Stimulated activated CD4-positive, alpha-beta T cell treated with anti-CD3 and anti-CD28 coated beads, Interleukin-2, amount 100 ng/mL, for 4 hours (primary cell): ENCODE measurements around the gene CSTB.

Experiments used
- DNase-seq: peaks from one replicate; pipeline ENCODE4 v3.0.0-alpha.2; 2020; ENCODE audit warnings: low read depth

Gene CSTB

GRCh38 chr21:43810505-43811261 is 34.6 kb upstream of the CSTB start:
- peak; percentile 76 for DNase-seq

DNA sequence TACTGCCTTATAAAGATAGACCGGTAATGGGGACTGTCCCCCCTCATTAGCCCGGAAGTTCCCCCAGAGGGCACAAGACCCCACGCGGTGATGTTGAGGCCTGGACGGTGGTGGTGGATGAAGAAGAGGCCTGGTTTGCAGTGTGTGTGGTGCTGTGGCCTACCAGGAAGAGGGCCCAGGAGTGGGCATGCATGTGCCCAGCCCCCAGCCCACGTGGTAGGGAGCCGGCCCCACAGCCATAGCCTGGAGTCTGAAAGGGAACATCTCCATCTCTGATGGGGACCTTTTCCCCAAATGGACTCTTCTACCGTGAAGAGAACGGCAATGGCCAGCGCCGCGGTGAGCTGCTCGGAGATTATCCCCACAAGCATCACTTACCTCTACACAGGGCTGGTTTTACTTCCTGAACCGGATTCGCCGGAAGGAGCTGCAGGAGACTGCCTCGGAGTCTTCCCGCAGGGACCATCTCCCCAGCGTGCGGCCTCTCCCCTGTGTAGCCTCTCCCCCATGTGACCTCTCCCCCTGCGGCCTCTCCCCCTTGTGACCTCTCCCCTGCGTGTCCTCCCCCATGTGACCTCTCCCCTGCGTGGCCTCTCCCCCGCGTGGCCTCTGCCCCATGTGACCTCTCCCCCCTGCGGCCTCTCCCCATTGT is 33.9 kb upstream of the CSTB start:
- no peak for DNase-seq

DNA sequence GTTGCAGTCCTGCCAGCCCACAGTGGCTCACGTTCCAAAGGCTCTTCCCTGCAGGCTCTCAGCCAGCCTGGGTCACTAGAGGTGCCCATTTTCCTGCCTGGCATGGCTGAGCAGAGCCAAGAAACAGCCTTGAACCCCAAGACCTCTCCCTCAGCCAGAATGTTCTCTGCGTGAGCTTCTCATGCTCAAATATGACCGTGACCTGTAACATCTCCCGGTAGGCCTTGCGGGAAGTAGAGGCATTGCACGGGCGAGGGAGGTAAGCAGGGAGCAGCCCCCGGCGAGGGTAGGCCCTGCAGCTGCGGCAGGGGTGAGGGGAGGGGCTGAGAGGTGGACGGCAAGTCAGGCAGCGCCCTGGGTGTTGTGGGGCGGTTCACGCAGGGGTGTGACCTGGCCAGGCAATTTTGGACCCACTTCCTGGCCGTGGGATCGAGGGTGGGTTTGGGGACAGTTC is 33.3 kb upstream of the CSTB start:
- DNase-seq, result no peak

GRCh38 chr21:43808832-43809251 is 32.7 kb upstream of the CSTB start:
- no peak for DNase-seq

GRCh38 chr21:43808367-43808766 is 32.3 kb upstream of the CSTB start:
- DNase-seq, result no peak

- DNase-seq, result no peak
Measured at GRCh38 chr21:43806017-43806710, 30.1 kb upstream of the CSTB start.

GRCh38 chr21:43805275-43805800 is 29.2 kb upstream of the CSTB start:
- DNase-seq, result no peak

- no peak for DNase-seq
Measured at GRCh38 chr21:43803558-43804300, 27.6 kb upstream of the CSTB start.

DNA sequence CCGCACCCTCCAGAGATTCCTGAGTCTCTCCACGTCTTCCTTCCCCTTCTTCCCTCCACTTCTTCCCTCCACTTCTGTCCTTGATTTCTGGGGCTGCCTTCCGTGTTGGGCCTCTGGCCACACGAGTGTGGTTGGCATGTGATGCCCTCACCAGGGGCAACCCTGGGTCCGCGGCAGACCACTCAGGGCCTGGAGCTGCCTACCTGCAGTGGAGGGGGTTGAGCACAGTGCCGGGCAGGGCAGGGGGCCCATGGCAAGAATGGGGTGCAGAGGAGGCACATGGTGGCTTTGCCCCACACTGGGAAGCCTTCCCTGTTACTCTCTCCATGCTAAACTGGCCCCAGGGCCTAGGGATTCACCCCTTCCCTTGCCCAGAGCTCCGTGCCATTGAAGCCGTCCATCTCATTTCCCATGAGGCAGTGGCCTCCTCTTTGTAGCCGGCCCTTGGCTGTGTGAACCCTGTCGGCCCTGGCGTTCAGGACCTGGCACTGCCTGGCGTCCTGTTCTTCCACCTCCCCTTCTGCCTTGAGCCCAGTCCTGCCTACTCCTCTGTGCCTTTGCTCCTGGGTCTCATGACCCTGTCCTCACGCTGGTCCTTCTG is 26.7 kb upstream of the CSTB start:
- no peak for DNase-seq

DNA sequence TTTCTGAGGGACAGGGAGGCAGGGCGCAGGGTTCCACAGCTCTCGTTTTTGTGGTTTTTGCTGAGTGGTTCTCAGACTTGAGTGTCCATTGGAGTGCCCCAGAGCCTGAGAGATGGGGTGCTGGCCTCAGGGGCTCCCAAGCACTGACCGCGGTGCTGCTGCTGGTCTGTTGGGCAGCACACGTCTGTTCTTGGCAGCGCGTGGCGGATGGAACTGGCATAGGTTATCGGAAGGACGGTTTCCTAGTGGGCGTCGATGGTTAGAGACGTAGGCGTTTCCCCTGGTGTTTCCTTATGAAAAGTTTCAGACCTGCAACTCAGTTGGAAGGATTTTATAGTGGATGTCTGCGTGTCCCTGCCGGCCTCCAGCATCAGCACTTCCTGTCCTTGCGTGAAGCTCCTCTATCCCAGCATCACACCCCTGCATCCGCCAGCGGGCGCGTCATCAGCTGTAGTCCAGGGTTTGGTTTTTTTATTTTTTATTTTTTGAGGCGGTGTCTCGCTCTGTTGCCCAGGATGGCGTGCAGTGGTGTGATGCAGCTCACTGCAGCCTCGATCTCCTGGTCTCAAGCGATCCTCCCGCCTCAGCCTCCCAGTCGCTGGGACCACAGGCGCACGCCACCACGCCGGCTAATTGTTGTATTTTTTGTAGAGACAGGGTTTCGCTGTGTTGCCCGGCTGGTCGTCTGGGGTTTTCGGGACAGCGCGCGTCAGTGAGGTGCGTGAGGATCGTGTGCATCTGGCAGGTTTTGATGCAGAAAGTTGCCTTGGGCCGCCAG is 25.1 kb upstream of the CSTB start:
- DNase-seq, result no peak

DNA sequence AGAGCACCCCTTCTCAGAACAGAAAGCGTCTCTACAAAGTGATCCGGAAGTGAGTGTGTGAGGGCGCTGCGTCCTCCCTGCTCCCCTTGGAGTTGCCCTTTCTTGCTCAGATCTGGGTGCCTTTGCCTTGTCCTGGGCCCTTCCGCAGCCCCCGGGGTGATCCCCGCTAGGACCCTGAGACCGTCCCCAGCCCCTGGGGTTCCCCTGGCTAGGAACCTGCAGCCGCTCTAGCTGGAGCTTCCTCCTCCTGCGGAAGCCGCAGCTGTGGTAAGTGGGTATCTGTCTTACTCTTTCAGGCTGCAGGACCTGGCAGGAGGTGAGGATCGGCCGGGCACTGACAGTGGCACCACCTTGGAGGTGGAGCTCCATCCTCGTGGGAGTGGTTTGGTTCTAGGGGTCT is 24.5 kb upstream of the CSTB start:
- no peak for DNase-seq

- no peak for DNase-seq
Measured at GRCh38 chr21:43800124-43800523, 24.0 kb upstream of the CSTB start.

- no peak for DNase-seq
Measured at GRCh38 chr21:43799301-43799840, 23.3 kb upstream of the CSTB start.

- no peak for DNase-seq
Measured at GRCh38 chr21:43797925-43798715, 22.0 kb upstream of the CSTB start.

DNA sequence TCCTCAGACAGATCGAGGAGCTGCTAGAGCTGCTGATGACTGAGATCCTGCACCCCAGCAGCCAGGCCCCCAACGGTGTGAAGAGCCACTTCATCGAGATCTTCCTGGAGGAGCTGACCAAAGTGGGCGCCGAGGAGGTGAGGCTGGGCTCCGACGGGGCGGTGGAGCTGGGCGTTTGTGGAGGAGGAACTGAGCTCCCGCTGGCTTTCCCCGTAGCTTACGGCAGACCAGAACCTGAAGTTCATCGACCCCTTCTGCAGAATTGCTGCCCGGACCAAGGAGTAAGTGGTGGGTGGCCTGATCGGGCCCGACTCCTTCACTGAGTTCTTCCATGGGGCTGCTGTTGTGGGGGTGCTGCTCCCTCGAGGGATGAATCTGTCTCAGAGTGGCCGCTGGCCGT is 21.3 kb upstream of the CSTB start:
- no peak for DNase-seq

GRCh38 chr21:43794857-43795256 is 18.7 kb upstream of the CSTB start:
- DNase-seq, result no peak

DNA sequence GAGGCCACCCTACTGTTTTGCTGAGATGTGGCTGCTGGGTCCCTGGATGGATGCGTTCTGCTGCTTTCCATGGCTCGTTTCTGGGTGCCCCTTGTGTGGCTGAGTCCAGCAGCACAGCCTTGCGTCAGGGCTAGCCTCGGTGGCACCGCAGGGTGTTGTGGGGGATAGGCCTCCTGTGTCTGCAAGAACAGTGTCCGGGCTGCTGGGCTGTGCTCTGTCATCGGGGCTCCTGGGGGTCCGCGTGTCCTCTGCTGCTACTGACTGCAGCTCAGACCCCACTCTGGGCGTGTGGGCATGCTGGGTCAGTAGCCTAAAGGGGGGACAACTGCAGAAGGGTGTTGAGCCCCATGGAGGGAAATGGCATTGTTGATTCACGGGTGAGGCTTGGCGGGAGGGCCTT is 18.2 kb upstream of the CSTB start:
- DNase-seq, result no peak

DNA sequence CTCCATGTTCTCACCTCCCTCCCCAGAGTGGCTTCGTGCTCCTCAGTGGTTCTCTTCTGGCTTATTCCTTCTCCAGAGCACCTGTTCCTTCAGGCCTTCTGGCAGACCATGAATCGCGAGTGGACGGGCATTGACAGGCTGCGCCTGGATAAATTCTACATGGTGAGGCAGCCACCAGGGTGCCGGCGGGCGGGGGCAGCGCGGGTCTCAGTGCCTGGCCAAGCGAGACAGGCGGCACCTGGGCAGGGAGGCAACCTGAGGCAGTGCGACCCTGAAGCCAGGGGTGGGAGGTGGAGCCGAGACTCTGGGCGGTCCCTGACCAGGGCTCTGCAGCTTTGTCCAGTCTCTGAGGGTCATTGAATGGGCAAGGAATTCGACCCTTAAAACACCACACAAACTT is 17.1 kb upstream of the CSTB start:
- no peak for DNase-seq

- DNase-seq, result no peak
Measured at GRCh38 chr21:43792406-43792805, 16.3 kb upstream of the CSTB start.

DNA sequence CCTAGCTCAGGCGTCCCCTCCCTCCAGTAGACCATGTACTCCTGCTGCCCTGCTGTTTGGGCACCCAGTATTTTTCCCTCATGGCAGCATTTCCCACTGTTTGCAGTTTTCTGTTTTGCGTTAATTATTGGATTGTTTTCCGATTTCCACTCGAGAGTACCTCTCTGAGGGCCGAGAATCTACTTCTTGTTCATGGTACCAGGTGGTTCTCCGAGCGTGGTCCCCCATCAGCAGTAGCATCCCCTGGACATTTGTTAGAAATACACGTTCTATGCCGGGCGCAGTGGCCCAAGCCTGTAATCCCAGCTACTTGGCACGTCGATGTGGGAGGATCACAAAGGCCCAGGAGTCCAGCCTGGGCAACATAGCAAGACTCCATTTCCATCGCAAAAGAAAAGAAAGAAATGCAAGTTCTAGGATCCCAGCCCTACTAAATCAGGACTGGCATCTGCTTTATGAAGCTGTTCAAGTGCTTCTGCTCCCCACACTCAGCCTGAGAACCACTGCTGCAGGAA is 14.0 kb upstream of the CSTB start:
- DNase-seq, result no peak
